Small intestine (tissue), 7 donors: Measurements from ENCODE around the gene CSNK2A3. TPM values are rescaled to one million over a fixed set of nuclear protein-coding genes. Genes with fewer than 3 reads are reported as not detected.

Experiments used
- DNase-seq, 2 donors: peaks; one replicate each; pipeline versions ENCODE4 v3.0.0 to v3.0.0-alpha.2; 2013
- FAIRE-seq: peaks from 2 replicates; lab custom pipeline; 2012; peaks lifted over from hg19 to GRCh38; lab: Jason Lieb, UNC
- H3K27ac ChIP-seq, 3 donors: one replicate each; pipeline ENCODE4 v1.5.1; 2013; ENCODE audit warnings: low read length in 2 of 3, mild to moderate bottlenecking in 2 of 3, control low read depth in 1 of 3, inconsistent platforms in 1 of 3, low read depth in 1 of 3, moderate library complexity in 1 of 3
- H3K27me3 ChIP-seq, 3 donors: one replicate each; pipeline ENCODE4 v1.6.1; 2013; ENCODE audit warnings: low read length in 3 of 3, inconsistent platforms in 1 of 3; ENCODE audit not compliant: control insufficient read depth in 3 of 3, insufficient read depth in 3 of 3
- H3K36me3 ChIP-seq, 3 donors: one replicate each; pipeline ENCODE4 v1.6.1; 2013; ENCODE audit warnings: low read length in 3 of 3, inconsistent platforms in 1 of 3, low read depth in 1 of 3, mild to moderate bottlenecking in 1 of 3, moderate library complexity in 1 of 3; ENCODE audit not compliant: control insufficient read depth in 3 of 3, insufficient read depth in 2 of 3
- H3K4me1 ChIP-seq, 3 donors: one replicate each; pipeline ENCODE4 v1.6.1; 2013; ENCODE audit warnings: low read length in 2 of 3, inconsistent platforms in 1 of 3, low read depth in 1 of 3, mild to moderate bottlenecking in 1 of 3, moderate library complexity in 1 of 3; ENCODE audit not compliant: control insufficient read depth in 3 of 3, insufficient read depth in 2 of 3
- H3K4me3 ChIP-seq, 3 donors: one replicate each; pipeline ENCODE4 v1.5.1; 2013; ENCODE audit warnings: low read length in 3 of 3, control low read depth in 1 of 3, inconsistent platforms in 1 of 3, low read depth in 1 of 3, mild to moderate bottlenecking in 1 of 3, moderate library complexity in 1 of 3
- H3K9me3 ChIP-seq, 2 donors: one replicate each; pipeline ENCODE4 v1.6.1; 2013; ENCODE audit warnings: low read depth in 1 of 2, low read length in 1 of 2; ENCODE audit not compliant: control insufficient read depth in 2 of 2, insufficient read depth in 1 of 2
- WGBS, 3 donors: extraction: QIAGEN DNeasy Blood & Tissue Kit; methylation state at CpG; one replicate each; pipeline ENCODE4 v1.1.7; 2013; 5-methylcytosine and 5-hydroxymethylcytosine counted together
- polyA plus RNA-seq, 4 donors: library from polyadenylated mRNA; stranded (reverse) in 3 of 4; unstranded in 1 of 4; fragments of 200-250 nt in 3 of 4; fragments of 120-200 nt in 1 of 4; gene quantifications; one replicate each; pipeline versions ENCODE4 v1.2.1 to v1.2.3, GENCODE V29; 2013
- donor health status: healthy with polysubstance abuse.
- donor health status: control.
- donor health status: control.
- donor health status: Bipolar disorder and iron deficiency.
- donor health status: healthy.

Gene CSNK2A3
- polyA plus RNA-seq, 4 donors = 0.51 to 2.8 (median 1.0) TPM

DNA sequence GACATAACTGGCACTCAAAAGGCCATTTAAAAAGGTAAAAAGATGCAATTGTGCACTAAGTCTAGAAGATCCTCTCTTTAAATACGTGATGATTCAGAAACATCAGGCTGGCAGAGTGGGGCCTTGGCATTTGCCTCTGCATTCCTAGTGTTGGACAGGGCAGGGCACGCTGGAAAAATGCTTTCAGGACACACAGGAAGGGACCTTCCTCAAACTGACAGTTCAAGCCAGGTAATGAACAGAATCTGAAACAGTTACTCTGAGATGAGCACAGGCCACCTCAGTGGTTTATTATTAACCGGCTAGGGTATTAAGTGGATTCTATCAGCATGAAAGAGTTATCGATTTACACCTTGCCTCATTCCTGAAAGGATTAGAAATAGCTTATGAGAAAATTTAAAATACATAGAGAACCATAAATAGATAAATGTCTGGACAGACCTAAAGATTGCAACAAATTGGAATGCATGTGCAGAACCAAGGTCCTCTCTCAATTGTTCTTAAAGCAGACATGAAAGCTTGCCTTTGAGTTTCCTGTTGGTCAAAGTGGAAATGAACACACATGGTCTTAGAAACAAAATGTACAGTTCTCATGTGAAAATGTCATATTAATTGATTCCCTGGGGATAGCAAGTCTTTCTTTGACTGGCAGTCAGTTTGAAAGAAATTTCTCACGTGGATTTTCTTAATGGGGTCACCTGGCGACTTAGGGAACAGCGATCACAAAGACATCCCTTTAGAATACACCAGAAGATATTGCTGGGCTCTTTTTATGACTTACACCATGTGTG is 21.5 kb upstream of the CSNK2A3 start:
- DNase-seq (no peak), FAIRE-seq (no peak)
- Histone ChIP-seq H3K9me3 (no peaks in the 10 kb centered on the region), H3K27ac (no peak overlapping the region), H3K27me3 (peaks cover 0 to 3% (median 0%) of the 10 kb centered on the region in 3 donors), H3K4me3 (no peak overlapping the region), H3K36me3 (no peaks in the 10 kb centered on the region), H3K4me1 (no peaks in the 10 kb centered on the region)
- 48 to 73% (median 60%) methylated on average over 7 of the region's 7 CpGs for WGBS, 3 donors

DNA sequence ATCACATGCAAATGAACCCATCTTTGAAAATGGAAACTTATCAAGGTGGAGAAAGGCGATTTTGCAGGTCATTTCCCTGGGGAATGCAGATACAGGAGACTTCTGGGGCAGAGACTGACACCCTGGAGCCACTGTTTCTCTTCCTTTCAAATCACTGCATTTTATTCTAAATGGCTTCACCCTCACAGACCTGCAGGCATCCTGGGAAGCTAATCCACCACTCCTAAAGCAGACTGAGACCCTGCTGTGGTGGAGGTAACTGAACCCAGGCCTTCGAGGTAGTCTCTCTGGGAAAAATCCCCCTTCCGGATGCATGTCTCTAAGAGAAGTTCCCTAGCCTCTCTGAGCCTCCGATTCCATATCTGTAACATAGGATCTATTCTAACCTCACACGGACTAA is 20.9 kb upstream of the CSNK2A3 start:
- no peak overlapping the region for H3K4me3 ChIP-seq
- H3K4me1 ChIP-seq = no peaks in the 10 kb centered on the region
- FAIRE-seq = no peak
- H3K27ac ChIP-seq = no peak overlapping the region
- peaks cover 0 to 3% (median 0%) of the 10 kb centered on the region in 3 donors for H3K27me3 ChIP-seq
- DNase-seq = no peak
- 53 to 69% (median 65%) methylated on average over 5 of the region's 5 CpGs for WGBS, 3 donors
- H3K36me3 ChIP-seq = no peaks in the 10 kb centered on the region
- no peaks in the 10 kb centered on the region for H3K9me3 ChIP-seq

DNA sequence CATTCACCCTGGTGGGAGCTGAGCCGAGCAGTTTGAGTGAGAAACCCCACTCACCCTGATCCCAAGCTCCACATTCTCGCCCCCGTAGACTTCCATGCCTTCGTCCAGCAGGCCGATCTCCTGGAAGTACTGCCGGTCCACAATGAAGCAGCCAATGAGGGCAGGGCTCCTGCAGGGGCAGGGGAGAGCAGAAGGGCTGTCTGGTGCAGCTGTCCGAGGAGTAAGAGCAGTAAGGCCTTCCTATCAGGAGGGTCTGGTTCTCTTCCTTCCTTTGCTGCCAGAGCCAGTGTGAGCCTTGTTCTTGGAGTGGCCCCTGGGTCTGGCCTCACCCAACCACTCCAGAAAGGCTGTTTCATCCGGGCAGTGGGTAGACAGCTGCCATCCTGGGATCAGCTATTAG is 19.4 kb upstream of the CSNK2A3 start:
- no peak overlapping the region for H3K4me3 ChIP-seq
- H3K27me3 ChIP-seq = peaks cover 0 to 3% (median 0%) of the 10 kb centered on the region in 3 donors
- no peak overlapping the region for H3K27ac ChIP-seq
- H3K9me3 ChIP-seq = no peaks in the 10 kb centered on the region
- WGBS, 3 donors = 79 to 86% (median 82%) methylated on average over 8 of the region's 8 CpGs
- DNase-seq = no peak
- H3K36me3 ChIP-seq = no peaks in the 10 kb centered on the region
- FAIRE-seq = no peak
- H3K4me1 ChIP-seq = no peaks in the 10 kb centered on the region

DNA sequence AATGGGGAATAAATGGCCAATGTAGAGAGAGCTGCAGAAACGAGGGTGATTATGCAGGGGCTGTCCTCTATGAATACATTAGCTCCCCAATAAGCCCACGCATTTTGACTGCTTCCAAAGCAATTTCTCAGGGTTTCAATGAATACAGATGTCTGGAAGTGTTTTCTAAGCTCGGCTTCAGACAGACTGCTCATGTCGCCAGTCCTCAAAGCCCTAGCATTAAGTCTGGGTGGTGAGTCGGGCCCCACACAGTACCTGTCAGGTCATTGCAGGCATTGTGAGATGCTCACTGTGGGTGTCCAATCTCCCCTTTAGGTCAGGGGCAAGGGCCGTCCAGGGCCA is 17.9 kb upstream of the CSNK2A3 start:
- Histone ChIP-seq H3K36me3 (peaks cover 0 to 3% (median 0%) of the 10 kb centered on the region in 3 donors), H3K9me3 (no peaks in the 10 kb centered on the region), H3K4me1 (no peaks in the 10 kb centered on the region), H3K4me3 (no peak overlapping the region), H3K27me3 (peaks cover 0 to 3% (median 0%) of the 10 kb centered on the region in 3 donors), H3K27ac (no peak overlapping the region)
- FAIRE-seq (no peak), DNase-seq (no peak)
- 75 to 82% (median 82%) methylated on average over 6 of the region's 6 CpGs for WGBS, 3 donors

DNA sequence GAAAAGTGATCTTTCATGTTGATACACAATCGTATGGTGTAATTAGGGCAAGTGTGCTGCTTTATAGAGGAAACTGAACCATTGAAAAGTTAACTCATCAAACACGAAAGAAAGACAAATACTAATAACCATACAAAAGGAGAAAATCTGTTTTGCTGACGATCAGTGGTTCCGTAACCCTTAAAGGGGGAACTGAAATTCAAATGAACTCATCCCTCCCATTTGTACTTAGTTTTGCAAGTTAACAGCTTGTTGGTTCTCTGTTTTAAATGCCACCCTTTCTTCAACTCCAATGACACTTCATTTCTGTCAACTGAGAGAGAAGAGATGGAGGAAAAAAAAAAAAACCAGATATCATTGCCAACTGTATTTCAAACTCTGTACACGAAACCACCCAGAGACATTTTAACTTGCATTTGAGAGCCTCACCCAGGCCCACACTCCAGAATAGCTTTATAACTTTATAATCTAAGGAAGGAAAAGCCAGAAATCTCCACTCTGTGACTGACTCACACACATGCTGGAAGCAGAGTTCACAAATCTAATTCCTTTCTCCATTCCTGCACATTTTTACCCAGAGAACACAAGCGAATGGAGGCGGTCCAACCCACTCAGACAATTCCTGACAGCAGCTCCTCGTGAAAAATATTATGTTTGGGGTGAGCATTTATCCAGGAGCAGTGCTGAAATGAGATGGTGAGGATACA is 17.4 kb upstream of the CSNK2A3 start:
- Histone ChIP-seq H3K27ac (no peak overlapping the region), H3K4me1 (no peaks in the 10 kb centered on the region), H3K27me3 (peaks cover 0 to 3% (median 0%) of the 10 kb centered on the region in 3 donors), H3K9me3 (no peaks in the 10 kb centered on the region), H3K4me3 (no peak overlapping the region), H3K36me3 (peaks cover 0 to 3% (median 0%) of the 10 kb centered on the region in 3 donors)
- no peak for DNase-seq
- 64 to 75% (median 72%) methylated on average over 8 of the region's 8 CpGs for WGBS, 3 donors
- FAIRE-seq = no peak

DNA sequence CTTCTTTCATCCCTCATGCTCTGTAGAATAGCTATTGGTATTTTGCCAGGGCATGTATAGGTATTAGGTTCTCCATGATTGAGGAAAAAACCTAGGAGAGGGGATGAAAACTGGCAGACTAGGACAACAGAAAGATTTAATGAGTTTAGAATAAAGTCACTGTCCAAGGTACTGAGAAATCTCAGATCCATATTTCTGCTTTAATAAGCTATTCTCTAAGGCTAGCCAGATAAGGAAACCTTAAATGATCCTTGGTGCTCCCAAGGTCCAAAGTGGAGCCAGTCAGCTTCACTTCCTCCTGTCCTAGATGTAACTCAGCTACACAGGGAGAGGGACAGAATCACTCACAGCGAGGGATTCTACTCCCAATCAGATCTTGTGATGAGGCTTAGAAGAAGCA is 13.7 kb upstream of the CSNK2A3 start:
- H3K4me1 ChIP-seq = no peaks in the 10 kb centered on the region
- no peaks in the 10 kb centered on the region for H3K9me3 ChIP-seq
- H3K27ac ChIP-seq = no peak overlapping the region
- no peak for DNase-seq
- WGBS, 3 donors = 77 to 91% (median 81%) methylated on average over 1 of the region's 1 CpG
- no peaks in the 10 kb centered on the region for H3K27me3 ChIP-seq
- FAIRE-seq = no peak
- H3K36me3 ChIP-seq = peaks cover 0 to 3% (median 0%) of the 10 kb centered on the region in 3 donors
- no peak overlapping the region for H3K4me3 ChIP-seq

DNA sequence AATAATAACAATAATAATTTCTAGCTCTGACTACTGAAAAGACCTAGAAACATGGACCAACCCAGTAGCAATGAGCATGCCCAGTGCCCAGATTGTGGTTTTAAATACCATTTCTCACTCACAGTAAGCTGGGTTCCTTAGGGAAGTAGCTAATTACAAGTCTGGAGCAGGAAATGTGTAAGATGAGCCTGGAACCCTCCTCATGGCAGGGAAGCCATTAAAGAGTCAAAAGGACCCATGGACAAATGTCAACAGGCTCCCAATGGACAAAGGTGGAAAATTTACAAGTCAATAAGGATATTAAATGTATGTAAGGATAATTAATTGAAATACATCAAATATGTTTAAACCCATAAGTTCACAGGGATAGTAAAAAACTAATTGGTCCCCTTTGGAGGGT is 10.6 kb upstream of the CSNK2A3 start:
- H3K27me3 ChIP-seq = no peaks in the 10 kb centered on the region
- DNase-seq (no peak), FAIRE-seq (no peak)
- H3K36me3 ChIP-seq = peaks cover 0 to 3% (median 0%) of the 10 kb centered on the region in 3 donors
- H3K4me1 ChIP-seq = no peaks in the 10 kb centered on the region
- no peak overlapping the region for H3K27ac ChIP-seq
- H3K9me3 ChIP-seq = no peaks in the 10 kb centered on the region
- H3K4me3 ChIP-seq = no peak overlapping the region

DNA sequence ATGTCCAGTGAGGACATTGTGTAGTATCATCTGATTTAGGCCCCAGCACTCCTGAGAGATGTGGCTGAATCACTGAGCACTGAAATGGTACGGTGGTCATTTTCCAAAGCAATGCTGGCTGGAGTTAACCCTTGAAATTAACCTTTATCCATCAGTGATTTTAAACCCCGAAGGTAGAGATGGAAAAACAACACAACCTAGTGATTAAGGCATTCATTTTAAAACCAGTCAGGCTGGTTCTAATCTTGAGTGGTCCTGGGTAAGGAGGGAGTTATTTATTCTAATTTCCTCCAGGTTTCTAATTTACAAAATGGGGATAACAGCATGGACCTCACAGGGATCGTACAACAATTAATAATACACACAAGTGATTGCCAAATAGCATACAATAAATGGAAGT is 6.6 kb upstream of the CSNK2A3 start:
- Histone ChIP-seq H3K9me3 (no peaks in the 10 kb centered on the region), H3K27ac (no peak overlapping the region), H3K4me3 (no peak overlapping the region), H3K36me3 (no peaks in the 10 kb centered on the region), H3K27me3 (peaks cover 0 to 7% (median 0%) of the 10 kb centered on the region in 3 donors), H3K4me1 (no peaks in the 10 kb centered on the region)
- no peak for DNase-seq
- no peak for FAIRE-seq
- 57 to 75% (median 59%) methylated on average over 3 of the region's 3 CpGs for WGBS, 3 donors
